Ovary (tissue), 3 donors: ENCODE data around the gene SHROOM3.

Source experiments
- CTCF ChIP-seq, 3 donors: fragments of 450-650 bp in 2 of 3; fragments of 200-600 bp in 1 of 3; IDR thresholded peaks; one replicate each; pipeline versions ENCODE4 v1.5.1 to v1.8.0; 2016 to 2022; ENCODE audit warnings: antibody characterized with exemption in 3 of 3, mild to moderate bottlenecking in 1 of 3
- EP300 ChIP-seq: sonication (generic); formaldehyde crosslinking; IDR thresholded peaks from one replicate; pipeline ENCODE4 v1.6.1; 2017; ENCODE audit warnings: antibody characterized with exemption
- POLR2A ChIP-seq: fragments of 450-650 bp; IDR thresholded peaks from one replicate; pipeline ENCODE4 v1.6.1; 2017; ENCODE audit warnings: antibody characterized with exemption, mild to moderate bottlenecking, moderate library complexity
- donor health status: DM: no; HTN: no; CAD: no.

DNA sequence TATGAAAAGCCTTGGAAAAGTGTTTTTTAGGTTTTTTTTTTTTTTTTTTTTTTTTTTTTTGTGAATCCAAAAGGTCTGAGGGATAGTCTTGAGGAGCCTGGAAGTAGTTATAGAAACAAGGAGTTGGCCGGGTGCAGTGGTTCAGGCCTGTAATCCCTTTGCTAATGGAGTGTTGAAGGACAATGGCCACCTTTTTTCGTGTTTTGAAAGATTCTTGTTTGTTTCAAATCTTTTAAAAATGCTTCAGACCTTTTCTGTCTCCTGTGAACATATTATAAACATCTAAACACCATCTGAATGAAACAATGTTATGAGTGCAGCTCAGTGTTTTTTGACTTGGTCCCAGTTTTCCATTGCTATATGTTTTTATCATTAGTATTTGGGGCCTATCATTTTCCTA lies 285.1 kb downstream of the SHROOM3 start:
- TF ChIP-seq CTCF (IDR thresholded peaks at IDR 0.05) (no peak), POLR2A (no peak), EP300 (no peak)
